SKM-1 treated with dmso at 0.1 percent for 144 hours (cell line): ENCODE data around the gene MRTFA.

Experiments used
- DNase-seq: peaks from one replicate; lab custom pipeline; 2025; ENCODE audit not compliant: unreplicated experiment; lab: John Stamatoyannopoulos, UW

MRTFA gene

DNA sequence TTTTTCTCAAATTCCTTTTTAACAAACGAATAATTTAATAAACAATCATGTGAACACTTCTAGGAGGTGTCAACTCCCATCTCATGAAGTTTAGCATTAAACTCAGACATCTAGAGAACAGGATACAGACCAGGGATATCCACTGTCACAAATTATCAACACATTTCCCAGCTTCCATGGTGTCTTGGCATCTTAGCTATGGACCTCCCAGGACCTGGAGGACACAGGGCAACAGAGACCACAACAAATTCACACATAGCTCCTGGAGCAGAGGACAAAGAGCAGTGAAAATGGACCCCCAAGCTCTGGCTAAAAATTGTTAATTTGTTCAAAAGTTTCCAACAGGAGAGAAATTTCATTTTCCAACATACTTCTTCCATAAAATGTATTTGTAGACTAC, 163.9 kb downstream of the MRTFA start:
- no peak for DNase-seq

DNA sequence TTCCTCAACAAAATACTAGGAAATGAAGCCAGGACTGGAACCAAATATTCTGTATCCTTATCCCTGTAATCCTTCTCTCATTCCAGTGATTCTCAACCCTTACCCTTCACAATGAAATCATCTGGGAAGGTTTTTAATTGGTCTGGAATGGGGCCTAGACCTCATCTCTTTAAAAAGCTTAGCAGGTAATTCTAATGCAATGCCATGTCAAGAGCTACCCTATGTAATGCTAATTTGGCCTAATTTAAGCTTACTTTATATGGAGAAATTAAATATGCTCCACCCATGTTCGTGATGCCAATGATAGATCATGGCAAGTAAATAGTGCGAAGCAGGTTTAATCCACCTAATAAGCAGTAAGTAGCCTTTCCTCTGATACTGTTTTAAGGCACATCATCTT, 164.5 kb downstream of the MRTFA start:
- no peak for DNase-seq

DNA sequence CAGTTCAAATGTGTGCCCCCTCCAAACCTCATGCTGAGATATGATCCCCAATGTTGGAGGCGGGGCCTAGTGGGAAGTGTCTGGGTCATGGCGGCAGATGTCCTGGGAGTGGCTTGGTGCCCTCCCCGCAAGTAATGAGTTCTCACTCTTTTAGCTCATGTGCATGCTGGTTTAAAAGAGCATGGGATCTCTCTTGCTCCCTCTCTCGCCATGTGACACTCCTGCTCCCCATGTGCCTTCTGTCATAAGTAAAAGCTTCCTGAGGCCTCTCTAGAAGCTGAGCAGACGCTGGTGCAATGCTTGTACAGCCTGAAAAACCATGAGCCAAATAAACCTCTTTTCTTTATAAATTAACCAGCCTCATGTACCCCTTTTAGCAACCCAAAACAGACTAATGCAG, 167.3 kb downstream of the MRTFA start:
- no peak for DNase-seq

DNA sequence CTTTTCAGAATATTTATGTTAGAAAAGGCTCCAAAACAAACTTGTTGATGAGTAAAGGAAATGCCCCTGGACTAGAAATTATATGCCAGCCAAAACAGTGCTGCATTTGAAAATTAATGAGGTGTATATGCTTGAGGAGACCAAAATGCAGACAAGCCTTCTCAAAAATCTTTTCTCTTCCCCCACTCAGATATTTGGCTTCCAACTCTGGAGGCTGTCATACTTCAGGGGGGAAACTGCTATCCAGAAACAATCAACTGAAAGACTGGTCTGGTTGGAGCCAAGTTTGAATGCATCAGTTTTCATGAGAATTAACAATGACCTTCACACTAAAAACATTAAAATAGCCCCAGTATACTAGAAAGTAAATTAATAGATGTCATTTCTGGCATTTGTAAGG, 167.9 kb downstream of the MRTFA start:
- no peak for DNase-seq

DNA sequence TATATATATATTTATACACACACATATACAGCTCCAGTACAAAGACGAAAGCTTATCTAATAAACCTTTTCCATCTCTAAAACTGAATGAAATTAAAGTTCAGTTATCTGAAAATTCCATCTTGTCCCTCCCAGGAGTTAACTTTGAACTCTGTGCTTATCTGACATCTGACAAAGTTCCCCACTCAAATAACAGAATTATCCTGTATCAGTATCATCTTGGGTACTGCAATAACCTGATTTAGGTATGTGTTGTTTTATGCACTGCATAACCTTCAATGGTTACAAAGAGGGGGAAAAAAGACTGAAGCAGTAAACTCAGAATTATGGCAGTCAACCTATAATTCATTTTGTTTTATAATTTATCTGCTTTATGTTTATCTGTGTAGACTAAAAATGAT, 169.5 kb downstream of the MRTFA start:
- no peak for DNase-seq

DNA sequence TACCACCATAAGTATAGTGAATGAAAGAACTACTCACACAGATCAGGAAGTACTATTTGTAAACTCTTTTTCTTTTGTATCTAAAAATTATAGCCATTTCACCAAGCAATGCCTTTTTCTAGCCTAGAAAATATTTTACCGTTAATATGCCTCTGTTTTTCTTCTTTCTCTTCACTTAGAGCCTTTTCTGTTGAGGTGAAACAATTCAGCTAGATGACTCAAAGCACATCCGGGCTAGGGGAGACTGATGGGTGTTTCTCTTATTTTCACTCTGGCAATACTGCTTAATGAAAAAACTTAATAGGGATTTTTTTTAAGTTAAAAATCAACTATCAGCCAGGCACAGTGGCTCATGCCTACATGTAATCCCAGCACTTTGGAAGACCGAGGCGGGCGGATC, 172.8 kb downstream of the MRTFA start:
- no peak for DNase-seq

DNA sequence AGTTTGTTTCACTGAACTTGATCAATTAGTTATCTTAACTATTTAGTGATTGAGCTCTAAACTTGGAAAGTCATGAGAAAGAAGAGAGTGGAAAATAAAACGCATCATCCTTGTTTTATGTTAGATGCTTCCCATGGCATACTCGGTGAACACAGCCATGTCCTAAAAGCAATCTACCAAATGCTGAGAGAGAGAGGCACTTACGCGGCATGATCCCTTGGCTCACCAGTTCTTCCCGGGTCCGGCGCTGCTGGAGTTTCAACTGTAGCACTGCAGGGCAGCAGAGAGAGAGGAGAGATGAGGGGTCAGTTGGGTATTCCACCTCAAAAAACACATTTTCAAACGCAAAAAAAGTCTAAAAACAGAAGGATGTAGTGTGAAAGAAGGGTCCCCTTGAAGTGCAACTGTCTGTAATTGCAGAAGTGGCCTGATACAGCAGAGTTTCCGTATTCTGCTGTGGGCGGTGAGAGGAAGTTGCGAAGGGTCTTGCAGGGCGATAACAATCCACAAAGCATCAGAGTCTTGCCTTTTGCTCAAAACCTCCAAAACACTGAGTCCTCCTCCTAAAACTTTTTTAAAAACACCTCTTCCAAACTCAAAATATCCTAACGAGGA, 173.4 kb downstream of the MRTFA start:
- peak; percentile 93 for DNase-seq

DNA sequence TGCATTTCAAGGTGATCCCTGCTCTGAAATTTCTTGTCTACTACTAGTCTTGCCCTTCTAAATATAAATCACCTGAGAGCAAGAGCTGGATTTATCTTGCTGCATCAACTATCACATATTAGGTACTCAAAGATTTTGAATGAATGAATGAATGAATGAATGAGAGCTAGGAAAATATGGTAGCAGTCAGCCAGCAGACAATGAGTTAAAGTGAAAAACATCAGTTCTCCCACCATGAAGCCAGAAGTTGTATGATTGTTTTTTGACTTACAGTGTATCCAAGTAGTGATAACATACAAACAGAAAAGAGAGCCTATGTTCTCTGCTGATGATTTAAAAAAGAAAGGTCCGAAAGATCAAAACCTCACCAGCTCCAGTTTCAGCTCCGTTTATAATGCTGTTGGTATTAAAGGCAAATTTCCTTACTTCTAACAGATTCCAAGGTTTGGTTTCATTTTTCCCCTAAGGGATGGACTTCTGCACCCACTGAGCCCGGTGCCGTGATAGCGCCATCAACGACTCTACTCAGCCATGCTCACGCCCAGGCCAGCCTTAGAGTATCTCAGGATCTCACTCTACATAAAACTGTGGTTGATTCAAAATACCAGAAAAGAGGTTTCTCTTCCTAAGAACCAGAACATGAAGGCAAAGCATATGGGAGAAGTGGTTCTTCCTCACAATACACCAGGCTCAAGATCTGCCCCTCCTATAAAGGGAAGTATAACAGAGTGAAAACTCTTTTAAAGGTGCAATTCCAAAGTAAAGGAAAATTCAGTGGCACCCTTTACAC, 174.1 kb downstream of the MRTFA start:
- no peak for DNase-seq

DNA sequence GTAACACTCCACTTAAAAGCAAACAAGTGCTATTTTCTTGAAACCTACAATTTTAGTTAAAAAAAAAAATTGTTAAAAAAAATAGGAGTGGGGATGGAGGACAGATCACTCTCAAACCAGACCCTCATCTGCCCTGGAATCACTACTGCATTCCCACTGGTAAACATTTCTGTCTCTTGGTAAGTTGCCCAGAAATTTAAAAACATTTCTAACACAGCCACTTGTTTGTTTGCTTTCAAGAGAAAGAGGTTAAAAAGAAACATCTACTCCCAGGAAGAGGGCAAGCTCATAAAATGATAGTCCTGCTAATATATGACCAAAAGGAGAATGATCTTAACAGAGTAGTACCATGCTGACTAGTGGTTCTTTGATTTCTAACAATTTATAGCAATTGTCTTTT, 182.8 kb downstream of the MRTFA start:
- no peak for DNase-seq

DNA sequence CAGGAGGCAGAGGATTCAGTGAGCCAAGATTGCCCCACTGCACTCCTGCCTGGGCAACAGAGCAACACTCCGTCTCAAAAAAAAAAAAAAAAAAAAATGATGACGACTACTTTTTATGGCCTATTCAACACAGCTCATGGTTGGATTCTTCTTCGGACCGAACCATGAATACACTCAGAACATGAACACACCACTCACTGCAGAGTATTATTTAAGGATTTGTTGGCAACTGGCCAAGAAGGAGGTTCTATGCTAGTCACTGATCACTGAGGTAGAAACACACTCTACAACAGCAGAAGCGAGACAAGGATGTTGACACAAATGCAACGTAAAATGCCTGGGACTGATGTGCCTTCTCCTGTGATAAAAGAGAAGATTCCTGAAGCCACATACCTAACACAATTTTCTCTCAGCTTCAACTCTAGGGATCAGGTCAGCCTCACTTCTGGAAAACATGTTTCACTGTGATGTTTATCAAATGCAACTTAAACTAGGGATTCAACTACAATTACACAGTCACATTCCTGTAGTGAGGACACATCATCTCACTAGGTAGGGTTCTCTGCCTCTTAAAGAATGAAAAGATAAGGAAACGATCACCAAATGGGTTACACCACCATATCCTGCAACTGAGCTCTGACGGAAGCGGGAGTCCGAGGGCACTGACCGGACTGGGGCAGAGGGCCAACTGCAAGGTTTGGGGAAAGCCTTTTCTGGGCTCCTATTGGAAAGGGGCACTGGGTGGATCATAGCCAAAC, 183.6 kb downstream of the MRTFA start:
- DNase-seq = no peak

DNA sequence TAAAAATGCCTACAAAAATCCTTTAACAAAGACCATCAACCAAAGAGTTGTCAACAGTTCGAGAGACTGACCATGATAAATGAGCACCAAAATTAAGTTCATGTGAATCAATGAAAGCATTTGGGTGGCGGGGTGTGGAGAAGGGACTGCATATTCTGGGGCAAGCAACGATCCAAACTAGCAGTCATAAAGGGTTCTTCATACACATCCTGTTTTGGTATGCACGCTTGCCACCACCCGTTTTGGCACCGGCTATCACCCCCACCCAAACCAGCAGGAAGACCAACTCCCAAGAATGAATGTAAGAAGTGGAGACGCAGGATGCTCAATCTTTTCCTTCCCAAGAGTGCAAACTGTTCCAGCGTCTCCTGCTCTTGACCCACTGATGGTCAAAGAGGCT, 185.3 kb downstream of the MRTFA start:
- DNase-seq = no peak

DNA sequence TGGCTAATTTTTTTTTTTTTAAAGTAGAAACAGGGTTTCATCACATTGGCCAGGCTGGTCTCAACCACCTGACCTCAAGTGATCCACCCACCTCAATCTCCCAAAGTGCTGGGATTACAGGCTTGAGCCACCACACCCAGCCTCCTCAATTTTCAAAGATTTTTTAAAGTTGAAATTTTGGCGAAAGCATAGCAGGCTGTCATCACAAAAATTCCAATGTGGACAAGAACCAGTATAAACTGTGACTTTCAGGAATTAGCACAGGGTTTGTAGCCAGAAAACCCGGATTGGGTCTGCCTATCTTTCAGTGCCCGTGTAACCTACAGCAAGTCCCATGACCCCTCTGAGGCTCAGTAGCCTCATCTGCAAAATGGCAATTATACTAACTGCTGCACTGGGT, 185.9 kb downstream of the MRTFA start:
- DNase-seq = no peak

DNA sequence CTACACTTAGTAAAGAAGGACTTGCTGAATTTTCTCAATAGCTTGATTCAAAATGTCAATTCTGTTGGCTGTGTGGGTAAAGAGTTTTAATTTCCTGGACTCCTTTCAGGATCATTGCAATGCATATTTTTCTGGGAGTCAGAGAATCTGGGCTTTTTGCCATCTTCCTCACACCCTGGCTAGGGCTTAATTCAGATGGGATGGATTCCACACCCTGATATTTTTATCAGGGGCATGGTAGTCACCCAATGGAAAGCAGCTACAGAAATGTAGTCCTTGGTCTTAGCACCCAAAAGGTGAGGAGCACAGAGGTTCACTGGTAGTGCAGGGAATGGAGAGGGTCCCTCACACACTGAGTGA, 186.9 kb downstream of the MRTFA start:
- no peak for DNase-seq

DNA sequence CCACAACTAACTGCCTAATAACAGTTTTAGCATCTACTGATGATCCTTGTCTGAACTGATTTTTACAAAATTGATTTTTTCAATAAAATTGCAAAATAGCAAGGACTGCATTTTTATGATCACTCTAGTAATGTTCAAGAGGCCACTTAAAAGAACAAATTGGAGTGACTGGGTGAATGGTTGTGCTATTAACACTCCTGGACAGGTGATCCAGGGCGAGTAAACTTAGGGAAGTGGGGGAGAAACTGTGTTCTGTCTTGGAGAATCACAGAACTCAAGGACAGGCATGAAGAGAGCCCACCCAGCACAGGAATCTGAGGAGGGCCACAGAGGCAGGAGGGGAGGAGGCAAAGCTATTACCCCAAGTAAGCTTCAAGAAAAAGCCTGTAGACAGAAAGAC, 190.3 kb downstream of the MRTFA start:
- no peak for DNase-seq

DNA sequence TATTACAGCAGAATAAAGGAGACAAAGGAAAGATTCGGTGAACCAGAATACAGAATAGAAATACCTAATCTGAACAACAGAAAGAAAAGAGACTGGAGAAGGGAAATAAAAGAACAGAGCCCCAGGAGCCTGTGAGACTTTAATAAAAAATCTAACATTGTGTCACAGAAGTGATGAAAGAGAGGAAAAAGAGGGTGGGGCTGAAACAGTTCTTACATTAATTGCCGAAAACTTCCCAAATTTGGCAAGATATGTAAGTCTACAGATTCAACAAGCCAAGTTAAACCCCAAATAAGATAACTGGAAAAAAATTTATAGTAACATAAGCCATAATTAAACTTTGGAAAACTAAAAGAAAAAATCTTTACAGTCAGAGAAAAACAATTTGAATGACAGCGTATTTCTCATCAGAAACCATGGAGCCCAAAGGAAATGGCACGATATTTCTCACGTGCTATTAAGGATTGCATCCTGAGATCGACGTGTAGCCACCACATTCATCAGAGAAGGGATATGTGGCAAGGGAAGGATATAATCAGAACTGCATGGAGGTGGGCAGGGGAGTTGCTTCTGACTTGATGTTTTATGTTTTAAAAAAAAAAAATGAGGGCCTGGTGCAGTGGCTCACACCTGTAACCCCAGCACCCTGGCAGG, 192.2 kb downstream of the MRTFA start:
- DNase-seq = no peak

DNA sequence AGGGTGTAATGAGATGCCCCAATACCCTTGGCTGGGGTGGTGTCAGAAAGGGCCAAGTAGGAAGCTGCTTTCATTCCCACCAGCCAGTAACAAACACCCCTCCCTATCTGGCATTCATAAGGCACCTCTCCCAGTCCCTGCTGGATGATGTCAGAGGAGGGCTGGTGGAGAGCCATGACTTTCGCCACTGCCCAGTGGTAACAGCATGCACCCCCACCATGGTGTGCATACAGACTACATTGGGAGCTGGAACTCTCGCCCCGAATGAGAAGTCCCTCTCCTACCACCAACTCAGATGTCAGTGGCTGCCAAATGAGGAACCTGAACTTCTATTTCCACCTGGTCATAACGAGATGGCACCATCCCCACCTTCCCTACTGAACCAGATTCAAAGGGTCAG, 192.8 kb downstream of the MRTFA start:
- DNase-seq = no peak

DNA sequence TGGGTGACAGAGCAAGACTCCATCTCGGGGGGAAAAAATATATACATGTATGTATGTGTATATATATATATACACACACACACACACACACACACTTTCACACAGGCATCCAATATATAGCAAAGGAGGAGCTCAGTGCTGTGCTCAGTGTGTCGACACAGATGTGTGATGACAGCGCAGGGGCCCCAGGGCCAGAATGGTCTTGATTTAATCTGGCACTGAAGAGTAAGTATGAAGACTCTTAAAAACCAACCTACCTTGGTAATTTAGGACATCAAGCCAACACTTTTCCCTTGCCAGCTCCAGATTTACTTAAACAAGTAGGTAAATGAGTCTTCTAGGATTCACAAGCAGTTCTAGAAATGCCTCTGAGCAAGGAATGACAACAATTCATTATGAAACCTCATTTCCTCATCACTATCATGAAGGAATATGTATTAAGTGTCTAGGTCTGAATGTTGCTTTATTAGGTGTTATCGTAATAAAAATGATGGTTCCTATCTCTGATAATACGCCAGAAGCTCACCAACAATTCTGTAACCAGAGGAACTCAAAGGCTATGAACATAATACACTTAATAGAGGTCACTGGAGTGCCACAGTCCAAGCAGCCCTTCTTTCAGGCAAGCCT, 194.6 kb downstream of the MRTFA start:
- no peak for DNase-seq

DNA sequence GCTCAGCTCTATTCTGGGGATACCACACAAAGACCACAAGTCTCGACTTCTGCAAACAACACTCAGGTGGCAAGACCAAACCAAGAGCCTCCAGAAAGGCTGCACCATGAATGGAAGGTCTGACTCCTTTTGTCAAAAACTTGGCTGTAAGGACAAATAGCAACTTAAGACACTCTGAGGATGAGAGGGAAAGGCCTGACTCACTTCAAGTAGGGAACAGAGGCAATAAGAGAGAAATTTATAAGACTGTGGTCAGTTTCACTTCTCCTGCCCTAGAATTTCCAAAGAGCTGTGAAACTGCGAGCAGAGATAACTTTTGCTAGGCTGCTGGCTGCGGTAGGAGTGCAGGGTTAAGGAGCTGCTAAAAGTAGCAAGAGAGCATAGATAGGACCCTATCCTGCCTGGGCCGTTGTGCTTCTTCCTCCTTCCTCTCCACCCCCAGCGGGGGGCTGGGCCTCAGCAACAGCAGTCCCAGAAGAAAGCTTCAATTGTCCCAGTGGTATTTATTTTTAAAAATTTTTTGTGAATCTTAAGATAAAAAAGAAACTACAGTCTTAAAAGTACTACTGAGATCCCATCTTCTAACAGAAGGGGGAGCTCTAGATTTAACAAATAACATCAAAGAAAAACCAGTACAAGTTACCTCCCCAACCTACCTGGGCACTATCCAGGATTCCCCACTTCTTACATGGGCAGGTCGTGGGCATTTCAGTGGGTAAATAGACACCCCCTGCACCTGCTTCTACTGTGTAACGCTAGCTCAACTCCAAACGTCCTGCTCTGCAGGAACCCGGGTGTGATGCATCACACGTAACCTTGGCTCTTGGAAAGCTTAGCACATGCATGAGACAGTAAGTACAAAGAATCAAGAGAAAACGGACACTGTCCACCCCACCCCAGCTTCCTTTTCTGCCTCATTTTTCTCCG, 199.8 kb downstream of the MRTFA start:
- peak; percentile 92 for DNase-seq

DNA sequence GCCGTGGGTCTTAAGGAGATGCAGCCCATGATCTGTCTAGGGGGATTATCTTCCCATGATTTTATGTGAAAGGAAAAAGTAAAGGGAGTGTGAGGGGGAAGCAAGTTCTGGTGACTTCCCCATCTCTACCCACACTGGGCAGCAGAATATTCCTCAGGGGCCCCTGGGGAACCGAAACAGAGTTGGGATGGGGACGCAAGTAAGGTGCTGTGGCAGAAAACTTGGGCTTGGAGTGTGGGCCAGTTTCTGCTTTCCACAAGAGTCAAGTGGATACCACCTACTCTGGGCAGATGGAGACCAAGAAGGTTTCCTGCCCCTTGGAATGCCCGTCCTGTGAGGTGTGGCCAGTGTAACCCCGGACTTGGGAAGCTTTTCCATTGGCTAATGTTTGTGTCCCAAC, 201.8 kb downstream of the MRTFA start:
- DNase-seq = no peak

DNA sequence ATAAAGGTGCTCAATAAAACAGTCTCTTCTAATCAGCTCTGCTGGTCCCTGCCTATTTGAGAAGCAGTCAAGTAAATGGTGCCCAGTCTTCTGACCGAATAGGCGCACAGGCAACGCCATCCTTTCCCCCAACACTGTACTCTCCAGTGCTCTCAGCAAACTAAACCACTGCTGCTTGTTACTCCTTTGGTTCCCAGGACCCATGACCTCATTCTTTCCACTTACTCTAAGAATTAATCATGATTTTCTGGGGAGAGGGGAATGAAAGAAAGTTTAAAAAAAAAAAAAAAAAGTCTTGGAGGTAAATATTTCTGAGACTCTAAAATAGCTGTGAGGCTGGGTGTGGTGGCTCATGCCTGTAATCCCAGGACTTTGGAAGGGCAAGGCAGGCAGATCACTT, 202.4 kb downstream of the MRTFA start:
- no peak for DNase-seq
